Liver (tissue), 9 donors: ENCODE data around the gene ART5. TPM values are rescaled to one million over a fixed set of nuclear protein-coding genes. Genes with fewer than 3 reads are reported as not detected.

Experiments
- DNase-seq: peaks from one replicate; pipeline ENCODE4 v3.0.0-alpha.2; 2017; ENCODE audit warnings: low spot score
- H3K27ac ChIP-seq, 2 donors: one replicate each; pipeline ENCODE4 v1.7.0; 2013; ENCODE audit warnings: inconsistent platforms in 2 of 2, low read length in 2 of 2, control low read depth in 1 of 2, low read depth in 1 of 2, mild to moderate bottlenecking in 1 of 2
- H3K27me3 ChIP-seq, 4 donors: one replicate each; pipeline versions ENCODE4 v1.6.1 to v1.7.0; 2013; ENCODE audit warnings: low read length in 3 of 4, inconsistent platforms in 1 of 4, mild to moderate bottlenecking in 1 of 4, moderate library complexity in 1 of 4; ENCODE audit not compliant: control insufficient read depth in 4 of 4, insufficient read depth in 4 of 4
- H3K36me3 ChIP-seq, 4 donors: one replicate each; pipeline versions ENCODE4 v1.6.1 to v1.7.0; 2013; ENCODE audit warnings: low read length in 3 of 4, mild to moderate bottlenecking in 3 of 4, low read depth in 1 of 4, moderate library complexity in 1 of 4; ENCODE audit not compliant: control insufficient read depth in 4 of 4, insufficient read depth in 3 of 4
- H3K4me1 ChIP-seq, 4 donors: one replicate each; pipeline versions ENCODE4 v1.6.1 to v1.7.0; 2013; ENCODE audit warnings: low read length in 3 of 4, mild to moderate bottlenecking in 3 of 4, moderate library complexity in 1 of 4; ENCODE audit not compliant: control insufficient read depth in 4 of 4, insufficient read depth in 4 of 4
- H3K4me3 ChIP-seq, 3 donors: one replicate each; pipeline versions ENCODE4 v1.6.1 to v1.7.0; 2013; ENCODE audit warnings: low read length in 3 of 3, control low read depth in 1 of 3, low read depth in 1 of 3, mild to moderate bottlenecking in 1 of 3
- H3K9ac ChIP-seq, 2 donors: one replicate each; pipeline ENCODE4 v1.7.0; 2013; ENCODE audit warnings: low read length in 2 of 2, mild to moderate bottlenecking in 2 of 2, moderate library complexity in 2 of 2, control low read depth in 1 of 2, low read depth in 1 of 2
- H3K9me3 ChIP-seq, 4 donors: one replicate each; pipeline versions ENCODE4 v1.6.1 to v1.7.0; 2013; ENCODE audit warnings: low read length in 3 of 4; ENCODE audit not compliant: control insufficient read depth in 4 of 4
- ATF3 ChIP-seq: IDR thresholded peaks from 2 replicates; pipeline ENCODE4 v1.6.1; 2016; ENCODE audit warnings: antibody characterized with exemption
- CTCF ChIP-seq: fragments of 150-350 bp; IDR thresholded peaks from 2 replicates; pipeline ENCODE4 v1.5.1; 2017; ENCODE audit warnings: improper control_type of control experiment, low read depth, low read length; ENCODE audit not compliant: missing input control
- EGR1 ChIP-seq, 2 donors: IDR thresholded peaks; 2 replicates each; pipeline ENCODE4 v1.6.1; 2016 to 2018; ENCODE audit warnings: antibody characterized with exemption in 2 of 2, low read depth in 2 of 2
- FOXA2 ChIP-seq: IDR thresholded peaks from 2 replicates; pipeline ENCODE4 v1.6.1; 2016; ENCODE audit warnings: antibody characterized with exemption
- GABPA ChIP-seq, 2 donors: IDR thresholded peaks in 1 of 2; conservative IDR thresholded peaks in 1 of 2; 2 replicates each; pipeline ENCODE4 v1.6.1; 2016; ENCODE audit warnings: antibody characterized with exemption in 2 of 2, mild to moderate bottlenecking in 1 of 2, moderate library complexity in 1 of 2
- HNF4G ChIP-seq: IDR thresholded peaks from 2 replicates; pipeline ENCODE4 v1.6.1; 2016; ENCODE audit warnings: antibody characterized with exemption
- JUND ChIP-seq, 2 donors: IDR thresholded peaks; 2 replicates each; pipeline ENCODE4 v1.6.1; 2016; ENCODE audit warnings: antibody characterized with exemption in 2 of 2
- MAX ChIP-seq: IDR thresholded peaks from 2 replicates; pipeline ENCODE4 v1.6.1; 2016; ENCODE audit warnings: antibody characterized with exemption
- NR2F2 ChIP-seq: IDR thresholded peaks from 2 replicates; pipeline ENCODE4 v1.6.1; 2016; ENCODE audit warnings: antibody characterized with exemption
- REST ChIP-seq: IDR thresholded peaks from 2 replicates; pipeline ENCODE4 v1.6.1; 2016; ENCODE audit warnings: antibody characterized with exemption, mild to moderate bottlenecking
- RXRA ChIP-seq, 2 donors: IDR thresholded peaks; 2 replicates each; pipeline ENCODE4 v1.6.1; 2017 to 2018; ENCODE audit warnings: antibody characterized with exemption in 2 of 2, mild to moderate bottlenecking in 1 of 2
- SP1 ChIP-seq: IDR thresholded peaks from 2 replicates; pipeline ENCODE4 v1.6.1; 2018; ENCODE audit warnings: antibody characterized with exemption, mild to moderate bottlenecking
- TAF1 ChIP-seq: conservative IDR thresholded peaks from 2 replicates; pipeline ENCODE4 v1.6.1; 2016; ENCODE audit warnings: antibody characterized with exemption, mild to moderate bottlenecking
- YY1 ChIP-seq: IDR thresholded peaks from 2 replicates; pipeline ENCODE4 v1.6.1; 2016; ENCODE audit warnings: antibody characterized with exemption, mild to moderate bottlenecking
- ZBTB33 ChIP-seq: IDR thresholded peaks from 2 replicates; pipeline ENCODE4 v1.6.1; 2016; ENCODE audit warnings: antibody characterized with exemption
- WGBS: extraction: QIAGEN DNeasy Blood & Tissue Kit; methylation state at CpG from one replicate; pipeline ENCODE4 v1.1.7; 2013; 5-methylcytosine and 5-hydroxymethylcytosine counted together
- polyA plus RNA-seq, 2 donors: library from polyadenylated mRNA; stranded (reverse) in 1 of 2; unstranded in 1 of 2; fragments of 200-250 nt in 1 of 2; fragments of >200 nt in 1 of 2; fragmentation: Nextera tagmentation in 1 of 2; extraction: Ambion mirVana in 1 of 2; gene quantifications; one replicate each; pipeline versions ENCODE4 v1.2.1 to v1.2.3, GENCODE V29; 2013 to 2015
- total RNA-seq, 2 donors: library from RNA; depleted of rRNA; stranded (reverse); fragments of >200 nt; gene quantifications; one replicate each; pipeline ENCODE4 v1.2.3, GENCODE V29; 2014
- donor health status: healthy.
- donor health status: healthy.
- donor health status: healthy.
- donor health status: healthy.
- donor health status: healthy.

ART5 gene
- total and polyA plus RNA-seq, 4 donors, result 0.17 to 0.93 TPM; not detected in 2

GRCh38 chr11:3666023-3666530 lies 24.3 kb upstream of the ART5 start:
- no peaks in the 10 kb centered on the region for H3K9me3 ChIP-seq
- no peak overlapping the region for H3K4me3 ChIP-seq
- no peak for TF ChIP-seq ATF3
- TF ChIP-seq JUND (IDR thresholded peaks at IDR 0.05), result no peak
- no peak for TF ChIP-seq FOXA2
- no peak for TF ChIP-seq REST
- no peak for TF ChIP-seq HNF4G
- TF ChIP-seq TAF1, result no peak
- TF ChIP-seq GABPA (IDR thresholded peaks at IDR 0.05 in 1 of 2, conservative IDR thresholded peaks at IDR 0.05 in 1 of 2), result no peak
- TF ChIP-seq SP1, result no peak
- TF ChIP-seq YY1, result no peak
- no peak for TF ChIP-seq RXRA (IDR thresholded peaks at IDR 0.05)
- TF ChIP-seq ZBTB33, result no peak
- 97% methylated on average over 17 of the region's 17 CpGs for WGBS
- DNase-seq, result no peak
- no peak overlapping the region for H3K9ac ChIP-seq
- H3K4me1 ChIP-seq, result no peaks in the 10 kb centered on the region
- H3K27ac ChIP-seq, result no peak overlapping the region
- peaks cover 9 to 45% (median 17%) of the 10 kb centered on the region in 4 donors for H3K36me3 ChIP-seq
- no peaks in the 10 kb centered on the region for H3K27me3 ChIP-seq

GRCh38 chr11:3665336-3666022 lies 23.7 kb upstream of the ART5 start:
- H3K4me1 ChIP-seq, result no peaks in the 10 kb centered on the region
- H3K4me3 ChIP-seq, result no peak overlapping the region
- no peak overlapping the region for H3K9ac ChIP-seq
- peaks cover 5 to 43% (median 16%) of the 10 kb centered on the region in 4 donors for H3K36me3 ChIP-seq
- WGBS, result 84% methylated on average over 6 of the region's 6 CpGs
- DNase-seq, result no peak
- no peaks in the 10 kb centered on the region for H3K27me3 ChIP-seq
- no peak overlapping the region for H3K27ac ChIP-seq
- no peaks in the 10 kb centered on the region for H3K9me3 ChIP-seq
- no peak for TF ChIP-seq HNF4G
- no peak for TF ChIP-seq SP1
- TF ChIP-seq EGR1 (IDR thresholded peaks at IDR 0.05; ENCODE audit: low read depth in 2 of 2), result no peak
- TF ChIP-seq NR2F2, result no peak
- TF ChIP-seq TAF1, result no peak
- TF ChIP-seq FOXA2, result no peak
- TF ChIP-seq JUND (IDR thresholded peaks at IDR 0.05), result no peak
- no peak for TF ChIP-seq GABPA (IDR thresholded peaks at IDR 0.05 in 1 of 2, conservative IDR thresholded peaks at IDR 0.05 in 1 of 2)
- TF ChIP-seq ZBTB33, result no peak
- TF ChIP-seq CTCF, result no peak
- TF ChIP-seq REST, result no peak
- no peak for TF ChIP-seq MAX
- TF ChIP-seq YY1, result no peak
- no peak for TF ChIP-seq ATF3
- no peak for TF ChIP-seq RXRA (IDR thresholded peaks at IDR 0.05)
